Brain microvascular endothelial cell (primary cell): ENCODE measurements around the gene PRPF19.

Experiments used
- DNase-seq: peaks from one replicate; pipeline ENCODE4 v3.0.0-alpha.2; 2020
- H3K27ac ChIP-seq: fragments of 250-450 bp; sonication (Bioruptor Pico); 2 replicates; pipeline ENCODE4 v1.5.1; 2020; ENCODE audit warnings: mild to moderate bottlenecking, moderate library complexity
- H3K27me3 ChIP-seq: fragments of 250-450 bp; sonication (Bioruptor Pico); replicated peaks from 2 replicates; pipeline ENCODE4 v1.5.1; 2020; ENCODE audit warnings: mild to moderate bottlenecking
- H3K36me3 ChIP-seq: fragments of 250-450 bp; sonication (Bioruptor Pico); replicated peaks from 2 replicates; pipeline ENCODE4 v1.5.1; 2020; ENCODE audit warnings: mild to moderate bottlenecking
- H3K4me3 ChIP-seq: 2 replicates; pipeline ENCODE4 v1.5.1; 2011; ENCODE audit warnings: low read depth, mild to moderate bottlenecking, control low read depth, low read length, moderate library complexity
- in situ Hi-C: cut with HindIII; loops from 2 replicates; pipeline ENCODE4 v1.10.0; 2017; ENCODE audit warnings: low sequenced_read_pairs, low pct_ligation_motif_present
- TF ChIP-seq, protein P1 (sequence below): IDR thresholded peaks from 2 replicates; pipeline ENCODE4 v1.5.1; 2011; ENCODE audit warnings: low read depth, mild to moderate bottlenecking, moderate library complexity, low read length, control low read depth, inconsistent platforms; ENCODE audit errors: missing control alignments

PRPF19 gene

DNA sequence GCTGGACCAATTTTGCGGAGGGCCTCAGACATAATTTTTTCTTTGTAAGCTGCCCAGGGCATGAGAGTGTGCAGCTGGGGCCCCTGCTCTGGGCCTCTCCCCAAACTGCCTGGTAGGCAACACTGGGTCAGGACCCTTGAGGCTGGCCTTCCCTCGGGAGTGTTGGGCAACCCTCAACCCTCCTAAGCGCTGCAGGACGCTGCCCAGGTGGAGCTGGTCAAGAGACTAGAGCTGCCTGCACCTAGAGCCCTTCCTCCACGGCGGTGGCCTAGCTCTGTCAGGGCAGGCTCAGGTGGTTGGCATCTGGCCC is 17.4 kb upstream of the PRPF19 start:
- no peak overlapping the region for H3K27ac ChIP-seq
- no peak overlapping the region for H3K4me3 ChIP-seq
- H3K36me3 ChIP-seq: peaks cover 25% of the 10 kb centered on the region
- TF ChIP-seq, protein P1, sequence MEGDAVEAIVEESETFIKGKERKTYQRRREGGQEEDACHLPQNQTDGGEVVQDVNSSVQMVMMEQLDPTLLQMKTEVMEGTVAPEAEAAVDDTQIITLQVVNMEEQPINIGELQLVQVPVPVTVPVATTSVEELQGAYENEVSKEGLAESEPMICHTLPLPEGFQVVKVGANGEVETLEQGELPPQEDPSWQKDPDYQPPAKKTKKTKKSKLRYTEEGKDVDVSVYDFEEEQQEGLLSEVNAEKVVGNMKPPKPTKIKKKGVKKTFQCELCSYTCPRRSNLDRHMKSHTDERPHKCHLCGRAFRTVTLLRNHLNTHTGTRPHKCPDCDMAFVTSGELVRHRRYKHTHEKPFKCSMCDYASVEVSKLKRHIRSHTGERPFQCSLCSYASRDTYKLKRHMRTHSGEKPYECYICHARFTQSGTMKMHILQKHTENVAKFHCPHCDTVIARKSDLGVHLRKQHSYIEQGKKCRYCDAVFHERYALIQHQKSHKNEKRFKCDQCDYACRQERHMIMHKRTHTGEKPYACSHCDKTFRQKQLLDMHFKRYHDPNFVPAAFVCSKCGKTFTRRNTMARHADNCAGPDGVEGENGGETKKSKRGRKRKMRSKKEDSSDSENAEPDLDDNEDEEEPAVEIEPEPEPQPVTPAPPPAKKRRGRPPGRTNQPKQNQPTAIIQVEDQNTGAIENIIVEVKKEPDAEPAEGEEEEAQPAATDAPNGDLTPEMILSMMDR: no peak
- in situ Hi-C loops: no loop called here
- no peaks in the 10 kb centered on the region for H3K27me3 ChIP-seq
- DNase-seq: no peak

DNA sequence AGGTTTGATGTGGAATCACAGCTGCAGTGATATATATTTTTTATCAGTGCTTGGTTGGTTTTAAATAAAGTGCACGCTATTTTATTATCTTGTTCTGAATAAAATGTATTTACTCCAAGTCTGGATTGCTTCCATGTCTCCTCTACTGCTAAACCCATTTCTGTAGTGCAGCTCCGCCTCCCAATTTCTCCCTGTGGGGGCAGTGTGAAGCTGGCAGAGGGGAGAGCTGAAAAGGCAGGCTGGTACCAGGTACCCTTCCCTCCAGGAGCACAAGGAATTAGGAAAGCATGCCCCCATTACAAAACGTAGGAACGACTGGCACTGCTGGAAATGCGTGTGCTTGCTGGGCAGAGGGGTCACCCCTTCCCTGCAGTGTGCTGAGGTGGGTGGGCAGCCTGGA is 16.9 kb upstream of the PRPF19 start:
- no peak for DNase-seq
- Histone ChIP-seq H3K4me3 (no peak overlapping the region), H3K36me3 (peaks cover 25% of the 10 kb centered on the region), H3K27me3 (no peaks in the 10 kb centered on the region), H3K27ac (no peak overlapping the region)
- in situ Hi-C loops: no loop called here
- TF ChIP-seq, protein P1: no peak

DNA sequence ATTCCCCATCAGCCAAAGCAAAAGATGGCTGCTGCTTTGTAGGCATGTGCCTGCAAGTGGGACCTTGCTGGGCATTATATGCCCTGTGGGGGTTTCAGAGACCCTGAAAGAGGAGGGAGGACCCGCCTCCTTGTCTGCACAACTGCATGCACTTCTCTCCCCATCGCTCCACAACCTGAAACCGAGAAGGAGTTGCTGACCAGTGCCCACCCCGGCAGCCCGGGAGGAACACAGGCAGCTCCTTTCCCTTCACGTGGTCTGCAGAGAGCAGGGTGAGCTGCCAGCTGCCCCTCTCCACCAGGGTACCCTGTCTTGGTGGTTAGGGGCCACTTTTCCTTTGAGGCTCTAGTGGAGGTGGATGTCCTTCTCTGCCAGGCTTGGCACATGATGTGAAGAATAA is 16.5 kb upstream of the PRPF19 start:
- H3K4me3 ChIP-seq: no peak overlapping the region
- TF ChIP-seq, protein P1: no peak
- no peak for DNase-seq
- H3K27me3 ChIP-seq: no peaks in the 10 kb centered on the region
- no peak overlapping the region for H3K27ac ChIP-seq
- peaks cover 25% of the 10 kb centered on the region for H3K36me3 ChIP-seq
- in situ Hi-C loops: no loop called here

DNA sequence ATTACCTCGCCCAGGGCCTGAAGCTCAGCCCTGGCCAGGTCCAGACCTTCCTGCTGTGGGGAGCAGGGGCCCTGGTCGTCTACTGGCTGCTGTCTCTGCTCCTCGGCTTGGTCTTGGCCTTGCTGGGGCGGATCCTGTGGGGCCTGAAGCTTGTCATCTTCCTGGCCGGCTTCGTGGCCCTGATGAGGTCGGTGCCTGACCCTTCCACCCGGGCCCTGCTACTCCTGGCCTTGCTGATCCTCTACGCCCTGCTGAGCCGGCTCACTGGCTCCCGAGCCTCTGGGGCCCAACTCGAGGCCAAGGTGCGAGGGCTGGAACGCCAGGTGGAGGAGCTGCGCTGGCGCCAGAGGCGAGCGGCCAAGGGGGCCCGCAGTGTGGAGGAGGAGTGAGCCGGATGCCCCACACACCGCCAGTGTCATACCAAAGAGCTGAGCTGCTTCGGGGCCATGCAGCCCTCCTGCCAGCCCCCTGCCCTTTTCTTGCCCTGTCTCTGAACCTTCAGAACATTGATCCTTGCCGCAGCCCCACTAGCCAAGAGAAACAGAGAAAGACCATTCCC is 15.5 kb upstream of the PRPF19 start:
- TF ChIP-seq, protein P1: no peak
- Histone ChIP-seq H3K27ac (no peak overlapping the region), H3K27me3 (no peaks in the 10 kb centered on the region), H3K36me3 (peaks cover 25% of the 10 kb centered on the region), H3K4me3 (no peak overlapping the region)
- in situ Hi-C loops: no loop called here
- DNase-seq: no peak

DNA sequence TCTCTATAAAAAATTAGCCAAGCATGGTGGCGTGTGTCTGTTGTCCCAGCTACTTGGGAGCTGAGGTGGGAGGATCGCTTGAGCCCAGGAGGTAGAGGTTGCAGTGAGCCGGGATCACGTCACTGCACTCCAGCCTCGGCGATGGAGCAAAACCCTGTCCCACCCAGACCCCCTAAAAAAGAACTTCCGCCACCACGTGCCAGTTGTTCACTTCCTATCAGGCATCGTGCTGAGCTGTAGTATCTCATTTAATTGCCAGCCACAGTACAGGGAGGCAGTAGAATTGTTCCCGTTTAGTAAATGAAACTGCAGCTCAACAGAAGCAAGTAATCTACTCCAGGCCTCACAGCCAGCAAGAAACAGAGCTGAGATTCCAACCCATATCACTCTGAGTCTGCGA is 14.9 kb upstream of the PRPF19 start:
- in situ Hi-C loops: no loop called here
- H3K36me3 ChIP-seq: peaks cover 25% of the 10 kb centered on the region
- TF ChIP-seq, protein P1: no peak

DNA sequence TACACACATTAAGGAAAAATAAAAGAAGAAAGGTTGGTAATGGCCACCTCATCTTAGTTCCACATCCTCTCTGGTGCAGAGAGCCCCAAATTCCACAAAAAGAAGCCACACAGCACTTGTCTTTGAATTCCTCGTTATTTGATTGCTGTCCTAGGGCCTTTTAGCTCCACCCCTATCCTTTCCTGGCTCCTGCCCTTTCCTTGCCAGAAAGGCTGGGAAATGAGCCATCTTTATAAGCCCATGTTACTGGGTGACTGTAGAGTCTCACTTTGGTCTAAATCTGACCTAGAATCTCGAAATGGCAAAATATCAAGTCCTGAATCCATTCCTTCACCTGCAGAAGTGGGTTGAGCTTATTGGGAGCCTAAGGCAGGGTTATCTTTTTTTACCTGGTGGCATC is 13.6 kb upstream of the PRPF19 start:
- in situ Hi-C loops: no loop called here
- Histone ChIP-seq H3K27ac (no peak overlapping the region), H3K27me3 (no peaks in the 10 kb centered on the region), H3K36me3 (peaks cover 25% of the 10 kb centered on the region), H3K4me3 (no peak overlapping the region)
- DNase-seq: no peak
- TF ChIP-seq, protein P1: no peak

More for the DNA sequence above, 14.9 kb upstream of the PRPF19 start:
- Histone ChIP-seq H3K4me3 (no peak overlapping the region), H3K27me3 (no peaks in the 10 kb centered on the region), H3K27ac (no peak overlapping the region)
- no peak for DNase-seq
